EH (cell line): ENCODE results near the gene KCNMA1.

ENCODE experiments used
- DNase-seq: peaks from one replicate; pipeline ENCODE4 v3.0.0-alpha.2; 2015; ENCODE audit warnings: low read depth

The KCNMA1 gene

DNA sequence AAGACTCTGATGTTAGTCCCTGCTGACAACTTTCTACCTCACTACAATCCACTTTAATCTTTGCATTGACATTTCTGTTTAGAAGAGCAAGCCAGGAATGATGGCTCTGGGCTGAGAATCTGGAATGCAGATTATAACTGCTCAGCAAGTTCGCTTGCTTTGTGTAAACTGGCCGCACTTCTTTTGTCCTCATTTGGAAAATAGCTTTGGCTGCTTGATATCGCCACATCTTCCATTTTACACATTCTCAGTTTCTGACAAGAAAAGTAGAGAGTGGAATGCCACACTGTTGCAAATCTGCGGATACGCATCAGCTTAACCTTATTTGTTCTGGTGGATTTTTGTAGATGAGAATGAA is 429.8 kb downstream of the KCNMA1 start:
- no peak for DNase-seq

GRCh38 chr10:77207182-77207827 is 430.3 kb downstream of the KCNMA1 start:
- no peak for DNase-seq

GRCh38 chr10:77205135-77205534 is 432.5 kb downstream of the KCNMA1 start:
- DNase-seq: no peak

GRCh38 chr10:77204171-77204570 is 433.4 kb downstream of the KCNMA1 start:
- peak; percentile 57 for DNase-seq

- DNase-seq: no peak
Observed at GRCh38 chr10:77202857-77203256, 434.8 kb downstream of the KCNMA1 start.

GRCh38 chr10:77201135-77202106 is 436.2 kb downstream of the KCNMA1 start:
- DNase-seq: peak; percentile 61

- no peak for DNase-seq
Observed at GRCh38 chr10:77197544-77197943, 440.1 kb downstream of the KCNMA1 start.

- peak; percentile 55 for DNase-seq
Observed at GRCh38 chr10:77196614-77197013, 441.0 kb downstream of the KCNMA1 start.

DNA sequence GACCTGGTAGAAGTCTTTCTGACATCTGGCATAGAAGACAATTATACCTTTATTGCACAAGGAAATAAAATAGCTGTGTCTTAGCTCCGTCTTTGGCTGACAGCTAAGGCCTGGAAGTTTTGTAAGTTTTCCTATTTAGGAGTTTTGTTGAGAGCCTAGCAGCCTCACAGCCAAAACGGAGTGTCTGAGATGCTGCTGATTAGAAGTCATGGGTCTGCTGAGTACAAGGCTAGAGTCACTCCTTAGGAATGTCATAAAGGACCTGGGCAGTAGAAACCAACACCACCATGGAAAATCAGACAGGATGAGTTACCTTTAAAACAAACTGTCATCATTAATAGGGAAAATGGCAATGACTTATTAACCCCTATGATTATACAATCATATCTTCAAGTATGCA is 442.5 kb downstream of the KCNMA1 start:
- peak; percentile 96 for DNase-seq

- no peak for DNase-seq
Observed at GRCh38 chr10:77193001-77193400, 444.6 kb downstream of the KCNMA1 start.

DNA sequence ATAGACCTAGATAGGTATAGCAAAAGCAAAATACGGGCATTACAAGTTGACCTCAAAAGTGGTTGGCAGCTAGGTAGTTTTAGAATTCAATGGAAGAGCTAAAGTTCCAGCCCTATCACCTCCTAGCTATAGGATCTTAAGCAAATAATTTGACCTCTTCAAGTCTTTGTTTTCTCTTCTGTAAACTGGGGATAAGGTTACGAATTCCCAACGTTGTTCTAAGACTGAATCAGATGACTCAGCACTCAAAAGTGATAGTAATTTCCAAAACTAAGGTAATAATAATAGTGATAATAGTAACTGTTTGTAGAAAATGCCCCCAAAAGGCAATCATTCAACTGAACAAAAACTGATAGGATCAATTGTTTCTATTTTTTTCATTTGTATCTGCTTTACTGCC is 445.2 kb downstream of the KCNMA1 start:
- peak; percentile 39 for DNase-seq

- no peak for DNase-seq
Observed at GRCh38 chr10:77191324-77192049, 446.1 kb downstream of the KCNMA1 start.

- DNase-seq: no peak
Observed at GRCh38 chr10:77190291-77190690, 447.3 kb downstream of the KCNMA1 start.

- no peak for DNase-seq
Observed at GRCh38 chr10:77189520-77189919, 448.1 kb downstream of the KCNMA1 start.

DNA sequence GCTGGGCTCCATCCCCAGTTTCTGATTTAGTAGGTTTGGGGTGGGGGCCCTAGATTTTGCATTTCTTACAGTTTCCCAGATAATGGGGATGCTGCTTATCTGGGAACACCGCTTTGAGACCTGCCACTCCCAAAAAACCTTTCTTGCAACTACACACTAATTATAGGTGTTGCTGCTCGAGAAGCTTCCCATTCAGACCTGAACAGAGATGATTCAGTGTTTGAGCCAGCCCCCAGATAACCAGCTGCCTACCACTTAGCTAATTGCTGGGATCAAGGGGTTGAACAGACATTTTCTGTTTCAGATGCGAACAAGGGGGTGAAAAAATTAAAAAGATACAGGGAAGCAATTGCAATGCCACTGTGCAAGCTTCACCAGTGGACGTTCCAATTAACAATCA is 448.5 kb downstream of the KCNMA1 start:
- DNase-seq: no peak

- DNase-seq: peak; percentile 59
Observed at GRCh38 chr10:77188521-77188920, 449.1 kb downstream of the KCNMA1 start.

DNA sequence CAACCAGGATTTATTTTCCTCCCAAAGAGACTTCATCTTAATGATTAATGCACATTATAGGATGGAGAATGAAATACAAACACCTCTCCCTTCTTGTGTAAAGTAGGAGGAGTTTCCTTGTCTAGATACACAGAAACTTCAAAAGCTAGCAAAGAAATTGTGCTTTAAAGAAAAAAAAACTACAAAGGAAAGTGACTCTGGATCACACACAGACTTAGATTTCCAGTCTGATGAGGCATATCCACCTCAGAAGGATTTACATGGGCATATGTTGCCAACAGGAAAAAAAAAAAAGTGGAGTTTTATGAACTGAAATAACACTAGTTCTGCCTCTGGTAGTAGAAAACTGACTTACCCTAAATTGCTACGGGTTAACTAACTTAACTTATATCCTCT is 449.6 kb downstream of the KCNMA1 start:
- no peak for DNase-seq

DNA sequence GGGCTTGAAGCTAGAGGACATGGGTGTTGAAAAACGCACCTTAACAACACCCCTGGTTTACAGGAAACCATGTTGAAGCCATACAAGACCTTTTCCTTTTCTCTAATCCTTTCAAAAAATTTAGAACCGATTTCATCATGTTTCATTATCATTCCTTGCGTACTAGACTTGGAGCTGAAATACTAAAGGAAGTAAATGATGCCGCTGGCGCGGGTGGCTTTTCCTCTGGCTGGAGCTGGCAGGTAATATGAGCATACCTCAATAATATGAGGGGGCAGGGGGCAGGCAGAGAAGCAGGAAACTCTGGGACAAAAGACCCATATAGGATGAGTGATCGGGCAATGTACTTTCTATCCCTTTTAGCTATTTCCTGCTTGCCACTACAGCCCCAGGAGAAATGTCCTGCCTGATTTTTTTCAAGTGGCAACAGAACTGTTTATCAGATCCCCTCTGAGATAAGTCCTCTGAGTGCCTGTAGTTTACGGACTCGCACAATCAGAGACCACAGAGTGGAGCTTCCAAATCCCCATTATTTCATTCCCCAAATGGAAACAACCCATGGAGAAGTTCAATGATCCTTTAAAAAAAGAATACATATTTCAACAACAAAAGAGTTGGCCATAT is 450.1 kb downstream of the KCNMA1 start:
- DNase-seq: peak; percentile 49

DNA sequence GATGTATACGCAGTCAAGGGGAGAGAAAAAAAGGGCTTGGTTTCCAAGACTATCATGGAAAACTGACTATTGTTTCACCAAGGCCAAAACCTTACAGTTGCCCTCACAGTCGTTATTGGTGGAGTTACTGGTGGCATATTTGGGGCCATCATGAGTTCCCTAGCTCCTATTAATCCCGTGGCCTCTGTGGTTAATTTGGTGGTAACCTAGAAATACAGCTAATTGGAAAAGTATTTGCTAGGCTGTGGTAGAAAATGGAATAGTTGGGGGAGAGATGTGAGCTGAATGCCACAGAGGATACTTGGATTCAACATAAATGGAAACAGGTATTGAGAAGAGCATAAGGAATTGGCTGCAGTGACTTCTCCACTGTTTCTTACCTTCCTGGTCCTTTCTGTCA is 450.7 kb downstream of the KCNMA1 start:
- DNase-seq: peak; percentile 75

DNA sequence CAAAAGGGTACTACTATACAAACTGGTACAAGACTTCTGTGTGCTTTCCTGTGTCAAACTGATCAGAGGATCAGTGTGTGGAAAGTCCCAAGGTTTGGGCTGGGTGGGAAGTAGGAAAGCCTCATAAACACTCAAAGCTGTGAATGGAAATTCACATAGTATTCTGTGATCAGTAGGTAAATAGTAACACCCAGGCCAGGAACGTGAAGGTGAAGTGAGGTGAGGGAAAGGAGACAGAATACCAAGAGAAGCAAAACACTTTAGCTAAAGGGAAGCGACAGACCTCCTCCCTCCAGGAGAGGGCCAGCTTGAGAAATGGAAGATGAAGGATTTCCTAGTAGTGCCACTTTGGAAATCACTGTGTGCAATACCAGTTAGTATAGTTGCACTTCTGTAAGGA is 451.9 kb downstream of the KCNMA1 start:
- DNase-seq: no peak

DNA sequence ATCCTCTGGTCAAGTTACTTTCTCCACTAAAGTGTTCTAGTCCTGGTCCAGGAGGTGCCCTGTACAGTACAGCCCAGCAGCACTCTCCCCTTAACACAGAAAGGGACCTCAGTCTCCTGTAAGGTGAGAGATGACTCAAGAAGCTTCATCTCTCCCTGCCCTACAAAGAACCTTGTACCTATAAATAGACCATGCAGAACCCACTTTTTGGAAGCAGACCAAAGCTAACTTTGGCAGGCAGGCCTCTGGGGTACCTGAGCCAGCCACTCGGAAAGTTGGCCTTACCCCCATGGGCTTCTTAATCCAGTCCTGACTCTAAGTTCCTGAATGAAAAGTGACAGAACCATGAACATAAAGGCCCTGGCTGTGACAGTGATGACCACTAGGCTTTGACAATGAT is 454.8 kb downstream of the KCNMA1 start:
- no peak for DNase-seq

DNA sequence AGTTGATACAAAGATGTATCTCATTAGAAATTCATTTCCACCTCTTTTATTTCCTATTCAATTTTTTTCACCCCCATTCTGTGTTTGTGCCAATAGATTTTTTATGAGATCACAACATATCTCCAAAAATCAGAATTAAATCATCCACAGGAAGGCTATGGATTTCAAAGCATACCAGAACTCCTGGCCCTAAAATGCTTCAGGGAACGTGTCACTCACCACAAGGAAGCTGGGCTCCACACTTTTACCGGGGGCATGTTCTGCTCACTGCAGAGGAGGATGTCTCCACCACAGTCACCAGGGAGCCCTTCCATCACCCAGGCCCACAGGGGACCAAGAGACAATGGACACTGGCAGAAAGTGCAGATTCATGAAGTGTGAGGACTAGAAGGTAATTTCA is 456.8 kb downstream of the KCNMA1 start:
- DNase-seq: peak; percentile 76
